DMS53 treated with DMSO at 0.1 percent for 48 hours (cell line): ENCODE results near the gene CDH3.

Experiments
- DNase-seq: peaks from one replicate; lab custom pipeline; 2025; ENCODE audit not compliant: unreplicated experiment; lab: John Stamatoyannopoulos, UW

The CDH3 gene

DNA sequence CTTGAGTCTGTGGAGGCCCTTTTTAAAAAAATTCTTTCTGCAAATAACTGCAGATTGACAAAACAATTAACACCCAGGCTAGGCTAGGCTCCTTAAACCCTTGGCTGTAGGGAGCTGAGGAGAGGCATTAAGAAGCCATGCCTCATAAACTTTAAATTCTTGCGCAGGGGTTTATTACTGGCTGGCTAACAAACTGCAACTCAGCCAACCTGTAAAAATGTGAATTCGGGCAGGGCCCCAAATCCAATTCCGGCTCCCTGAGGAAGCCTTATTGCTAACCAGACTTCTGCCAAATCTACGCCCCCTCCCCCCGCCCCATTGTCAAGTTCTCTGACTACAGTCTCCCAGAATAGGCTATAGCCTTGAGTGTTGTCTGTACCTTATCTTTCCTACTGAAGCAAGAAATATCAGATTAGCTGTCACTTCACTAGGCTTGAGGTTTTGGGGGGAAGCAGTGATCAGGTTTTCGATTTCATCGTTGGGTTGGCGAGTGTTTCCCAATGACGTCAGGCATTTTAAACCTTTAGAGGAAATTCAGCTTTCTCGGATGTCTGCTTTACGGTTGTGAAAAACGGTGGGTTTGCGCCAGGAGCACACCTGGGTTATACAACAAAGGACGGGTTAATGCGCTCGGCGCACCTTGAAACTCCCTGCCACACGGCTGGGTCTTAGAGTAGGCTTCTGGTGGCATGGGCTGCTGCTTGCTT is 2.0 kb downstream of the CDH3 start:
- no peak for DNase-seq

GRCh38 chr16:68651136-68651535 is 6.0 kb downstream of the CDH3 start:
- DNase-seq = no peak

DNA sequence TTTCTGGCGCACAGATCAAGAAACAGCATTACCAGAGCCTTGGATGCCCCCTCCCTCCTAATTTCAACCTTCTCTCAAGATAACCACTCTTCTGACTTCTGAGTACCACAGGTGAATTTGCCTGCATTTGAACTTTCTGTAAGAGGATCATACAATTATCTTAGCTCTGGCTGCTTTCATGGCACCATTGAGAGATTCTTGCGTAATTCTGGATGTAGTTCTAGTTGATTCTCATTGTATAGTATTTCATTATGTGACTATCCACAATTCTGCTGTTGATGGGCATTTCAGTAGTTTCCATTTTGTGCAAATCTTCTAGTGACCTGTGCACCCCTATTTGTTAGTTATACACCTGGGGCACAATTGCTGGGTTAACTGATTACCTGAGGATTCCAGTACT is 7.5 kb downstream of the CDH3 start:
- no peak for DNase-seq

GRCh38 chr16:68655806-68656205 is 10.7 kb downstream of the CDH3 start:
- DNase-seq = no peak

DNA sequence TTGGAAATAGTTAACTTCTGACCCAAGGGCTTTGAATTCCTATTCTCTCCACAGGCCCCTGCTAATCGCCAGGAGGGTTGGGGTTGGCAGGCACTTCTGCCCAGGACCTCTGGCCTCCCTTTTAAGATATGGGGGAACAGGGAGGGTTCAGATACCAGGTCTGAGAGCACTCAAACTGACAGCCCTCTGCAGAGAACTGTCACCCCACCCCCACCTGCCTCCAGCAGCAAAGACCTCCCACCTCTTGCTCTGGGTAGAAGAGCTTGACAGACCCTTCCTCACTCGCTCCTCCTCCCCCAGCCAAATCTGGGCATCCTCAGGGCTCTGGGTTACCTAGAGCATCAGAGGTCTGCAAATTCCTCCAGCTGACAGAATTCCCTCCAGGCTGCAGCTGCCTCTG is 11.6 kb downstream of the CDH3 start:
- no peak for DNase-seq

DNA sequence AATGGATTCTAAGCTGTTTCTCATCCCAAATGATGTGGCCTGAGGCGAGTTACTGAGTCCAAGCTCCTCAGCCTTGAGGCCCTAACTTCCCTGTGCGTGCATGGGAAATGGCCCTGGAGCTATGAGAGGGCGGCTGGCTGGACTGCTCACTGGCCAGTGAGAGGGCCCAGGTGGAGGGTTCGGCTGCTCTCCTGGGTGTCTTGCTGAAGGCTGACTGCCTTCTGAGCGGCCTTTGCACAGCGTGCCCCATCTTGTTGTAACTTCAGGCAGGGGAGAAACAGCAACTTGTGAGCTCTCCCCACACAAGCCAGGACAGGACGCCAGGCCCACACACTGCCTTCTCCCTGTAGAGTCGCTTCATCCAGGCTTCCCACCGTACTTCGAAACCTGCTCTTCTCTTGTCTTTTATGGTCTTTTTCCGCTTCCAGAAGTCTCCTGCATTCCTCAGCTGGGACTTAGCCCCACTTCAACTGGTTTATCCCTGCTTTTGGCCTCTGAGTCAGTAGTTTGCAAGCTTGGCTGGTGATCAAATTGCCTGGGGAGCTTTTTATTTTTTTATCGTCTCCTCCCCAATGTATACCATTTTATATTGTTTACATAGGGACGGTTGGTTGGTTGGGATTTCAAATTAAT is 13.3 kb downstream of the CDH3 start:
- no peak for DNase-seq

DNA sequence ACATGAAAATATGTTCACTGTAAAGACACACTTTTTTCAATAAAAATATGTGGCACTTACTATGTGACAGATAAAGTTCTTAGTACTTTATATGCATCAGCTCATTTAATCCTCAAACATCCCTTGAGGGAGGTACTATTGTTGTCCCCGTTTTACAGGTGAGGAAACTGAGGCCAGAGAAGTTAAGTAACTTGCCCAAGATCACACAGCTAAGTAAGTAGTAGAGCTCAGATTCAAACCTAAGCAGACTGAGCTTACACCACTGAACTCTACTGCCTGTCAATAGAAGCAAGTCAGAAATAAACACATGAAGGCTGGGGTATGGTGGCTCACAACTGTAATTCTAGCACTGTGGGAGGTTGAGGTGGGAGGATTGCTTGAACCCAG is 13.9 kb downstream of the CDH3 start:
- no peak for DNase-seq

- no peak for DNase-seq
Observed at GRCh38 chr16:68659412-68660358, 14.6 kb downstream of the CDH3 start.

GRCh38 chr16:68660359-68660795 is 15.3 kb downstream of the CDH3 start:
- DNase-seq = no peak

GRCh38 chr16:68662035-68662434 is 16.9 kb downstream of the CDH3 start:
- no peak for DNase-seq

- DNase-seq = no peak
Observed at GRCh38 chr16:68664297-68664696, 19.2 kb downstream of the CDH3 start.

GRCh38 chr16:68665501-68665900 is 20.4 kb downstream of the CDH3 start:
- no peak for DNase-seq

DNA sequence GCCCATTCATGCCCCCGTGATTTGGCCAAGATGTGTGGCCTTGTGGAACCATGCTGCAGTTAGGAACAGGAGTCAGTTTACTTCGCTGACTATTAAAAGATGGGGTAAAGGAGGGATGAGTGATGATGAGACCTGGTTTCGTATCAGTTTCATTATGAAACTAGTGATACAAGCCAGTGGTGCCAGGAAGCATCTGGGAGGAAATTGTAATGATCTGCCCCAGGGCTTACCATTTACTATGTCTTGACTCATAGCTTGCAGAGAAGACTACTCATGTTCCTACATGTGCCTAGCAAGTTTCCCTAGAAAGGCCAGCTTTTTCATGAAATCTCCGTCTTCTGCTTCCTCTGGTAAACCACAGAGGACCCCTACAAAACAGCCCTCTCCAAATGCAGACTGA is 23.2 kb downstream of the CDH3 start:
- DNase-seq = no peak

GRCh38 chr16:68676113-68676860 is 31.2 kb downstream of the CDH3 start:
- DNase-seq = no peak

DNA sequence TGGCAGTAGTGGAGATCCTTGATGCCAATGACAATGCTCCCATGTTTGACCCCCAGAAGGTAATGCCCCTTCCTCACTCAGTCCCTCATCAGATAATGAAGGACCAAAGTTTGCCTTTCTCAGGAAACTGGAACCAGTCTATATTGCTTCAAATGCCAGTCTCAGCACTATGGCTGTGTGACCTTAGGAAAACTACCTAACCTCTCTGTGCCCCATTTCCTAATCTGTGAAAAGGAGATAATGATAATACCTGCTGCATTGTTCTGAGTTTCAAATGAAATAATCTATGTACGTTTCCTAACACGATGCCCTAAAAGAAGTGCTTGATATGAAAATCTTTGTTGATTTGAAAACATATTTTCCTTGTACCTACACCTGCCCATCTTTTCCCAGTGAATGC is 35.9 kb downstream of the CDH3 start:
- DNase-seq = no peak

DNA sequence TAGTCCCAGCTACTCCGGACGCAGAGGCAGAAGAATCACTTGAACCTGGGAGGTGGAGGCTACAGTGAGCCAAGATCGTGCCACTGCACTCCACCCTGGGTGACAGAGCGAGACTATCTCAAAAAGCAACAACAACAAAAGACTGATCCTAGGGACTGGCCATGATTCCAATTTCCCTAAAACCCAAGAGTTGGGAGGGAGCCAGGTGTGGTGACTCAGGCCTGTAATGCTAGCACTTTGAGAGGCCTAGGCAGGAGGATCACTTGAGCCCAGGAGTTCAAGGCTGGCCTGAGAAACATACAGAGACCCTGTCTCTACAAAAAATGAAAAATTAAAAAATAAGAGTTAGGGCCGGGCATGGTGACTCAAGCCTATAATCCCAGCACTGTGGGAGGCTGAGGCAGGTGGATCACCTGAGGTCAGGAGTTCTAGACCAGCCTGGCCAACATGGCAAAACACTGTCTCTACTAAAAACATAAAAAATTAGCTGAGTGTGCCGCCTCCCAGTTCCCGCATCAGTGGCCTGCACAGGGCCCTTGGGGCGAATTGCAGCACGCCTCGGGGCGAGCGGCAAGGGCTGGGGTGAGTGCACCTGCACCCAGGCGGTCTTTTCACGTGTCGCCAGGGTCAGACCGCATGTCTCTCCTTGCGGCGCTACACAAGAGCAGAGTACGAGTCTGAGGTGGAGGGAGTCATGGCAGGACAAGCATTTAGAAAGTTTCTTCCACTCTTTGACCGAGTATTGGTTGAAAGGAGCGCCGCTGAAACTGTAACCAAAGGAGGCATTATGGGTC is 40.8 kb downstream of the CDH3 start:
- no peak for DNase-seq

- no peak for DNase-seq
Observed at GRCh38 chr16:68686905-68687304, 41.8 kb downstream of the CDH3 start.

- no peak for DNase-seq
Observed at GRCh38 chr16:68689921-68690320, 44.8 kb downstream of the CDH3 start.

- no peak for DNase-seq
Observed at GRCh38 chr16:68695575-68695974, 50.5 kb downstream of the CDH3 start.

DNA sequence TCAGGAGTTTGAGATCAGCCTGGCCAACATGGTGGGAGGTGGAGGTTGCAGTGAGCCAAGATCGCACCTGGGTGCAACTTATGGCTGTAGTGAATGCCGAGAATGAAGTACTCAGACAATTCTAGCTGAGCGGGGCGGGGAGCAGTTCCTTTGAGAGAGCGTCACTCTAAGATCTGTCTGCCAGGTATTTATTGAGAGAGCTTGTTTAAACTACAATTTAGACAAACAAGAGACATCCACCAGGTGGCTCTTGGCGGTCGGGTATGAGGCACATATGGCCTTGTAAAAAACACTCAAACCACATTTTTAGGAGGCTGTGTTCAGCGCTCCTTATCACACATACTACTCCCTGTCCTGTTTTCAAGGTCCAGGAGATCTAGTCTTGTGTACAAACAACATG is 51.4 kb downstream of the CDH3 start:
- peak; percentile 21 for DNase-seq
